NCI-H1417 treated with DMSO at 0.1 percent for 48 hours (cell line): Measurements from ENCODE around the gene CNTLN.

Source experiments
- DNase-seq: peaks from one replicate; lab custom pipeline; 2025; lab: John Stamatoyannopoulos, UW

Gene CNTLN, protein sequence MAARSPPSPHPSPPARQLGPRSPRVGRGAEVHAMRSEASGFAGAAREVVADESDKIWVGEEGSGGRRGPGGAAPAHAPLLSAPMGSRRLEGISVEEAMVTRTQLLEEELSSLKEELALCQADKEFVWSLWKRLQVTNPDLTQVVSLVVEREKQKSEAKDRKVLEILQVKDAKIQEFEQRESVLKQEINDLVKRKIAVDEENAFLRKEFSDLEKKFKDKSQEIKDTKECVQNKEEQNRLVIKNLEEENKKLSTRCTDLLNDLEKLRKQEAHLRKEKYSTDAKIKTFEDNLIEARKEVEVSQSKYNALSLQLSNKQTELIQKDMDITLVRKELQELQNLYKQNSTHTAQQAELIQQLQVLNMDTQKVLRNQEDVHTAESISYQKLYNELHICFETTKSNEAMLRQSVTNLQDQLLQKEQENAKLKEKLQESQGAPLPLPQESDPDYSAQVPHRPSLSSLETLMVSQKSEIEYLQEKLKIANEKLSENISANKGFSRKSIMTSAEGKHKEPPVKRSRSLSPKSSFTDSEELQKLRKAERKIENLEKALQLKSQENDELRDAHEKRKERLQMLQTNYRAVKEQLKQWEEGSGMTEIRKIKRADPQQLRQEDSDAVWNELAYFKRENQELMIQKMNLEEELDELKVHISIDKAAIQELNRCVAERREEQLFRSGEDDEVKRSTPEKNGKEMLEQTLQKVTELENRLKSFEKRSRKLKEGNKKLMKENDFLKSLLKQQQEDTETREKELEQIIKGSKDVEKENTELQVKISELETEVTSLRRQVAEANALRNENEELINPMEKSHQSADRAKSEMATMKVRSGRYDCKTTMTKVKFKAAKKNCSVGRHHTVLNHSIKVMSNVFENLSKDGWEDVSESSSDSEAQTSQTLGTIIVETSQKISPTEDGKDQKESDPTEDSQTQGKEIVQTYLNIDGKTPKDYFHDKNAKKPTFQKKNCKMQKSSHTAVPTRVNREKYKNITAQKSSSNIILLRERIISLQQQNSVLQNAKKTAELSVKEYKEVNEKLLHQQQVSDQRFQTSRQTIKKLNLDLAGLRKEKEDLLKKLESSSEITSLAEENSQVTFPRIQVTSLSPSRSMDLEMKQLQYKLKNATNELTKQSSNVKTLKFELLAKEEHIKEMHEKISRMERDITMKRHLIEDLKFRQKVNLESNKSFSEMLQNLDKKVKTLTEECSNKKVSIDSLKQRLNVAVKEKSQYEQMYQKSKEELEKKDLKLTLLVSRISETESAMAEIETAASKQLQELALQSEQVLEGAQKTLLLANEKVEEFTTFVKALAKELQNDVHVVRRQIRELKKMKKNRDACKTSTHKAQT (N-terminal part only)

DNA sequence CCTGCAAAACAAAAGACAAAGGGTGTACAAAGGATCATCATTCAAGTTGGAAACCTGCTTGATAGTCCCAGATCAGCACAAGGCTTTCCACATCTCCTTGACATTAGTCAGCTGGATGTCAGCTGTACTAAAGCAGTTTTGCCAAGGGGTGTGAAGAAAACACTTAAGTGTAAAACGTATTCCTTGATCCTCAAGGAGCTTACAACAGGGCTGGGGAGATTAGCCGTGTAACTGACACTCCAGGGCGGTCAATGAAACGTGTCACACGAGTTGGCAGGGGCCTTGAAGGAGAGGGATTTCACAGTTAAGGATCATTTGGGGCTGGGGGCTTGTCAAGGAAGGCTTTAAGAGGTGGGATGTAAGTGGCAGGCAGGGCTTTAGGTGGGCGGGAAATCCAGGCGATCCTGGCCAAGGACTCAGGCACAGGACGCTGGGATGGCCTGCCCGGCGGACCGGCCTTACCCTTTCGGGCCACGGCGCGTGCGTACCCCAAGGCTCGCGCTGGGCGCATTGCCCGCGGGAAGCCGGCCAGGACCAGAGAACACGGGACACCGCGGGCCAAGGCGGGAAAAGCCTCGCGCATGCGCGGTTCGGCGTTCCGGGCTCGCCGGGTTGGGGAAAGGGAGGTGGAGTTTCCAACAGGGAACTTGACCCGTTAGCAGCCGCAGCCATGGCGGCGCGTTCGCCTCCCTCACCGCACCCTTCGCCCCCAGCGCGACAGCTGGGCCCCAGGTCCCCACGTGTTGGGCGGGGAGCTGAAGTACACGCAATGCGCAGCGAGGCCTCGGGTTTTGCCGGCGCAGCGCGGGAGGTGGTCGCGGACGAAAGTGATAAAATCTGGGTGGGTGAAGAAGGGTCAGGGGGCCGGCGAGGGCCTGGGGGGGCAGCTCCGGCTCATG, at the start of gene CNTLN:
CNTLN (plus strand) TSS at position 645 of the 899 bp plus-strand sequence; CDS start at position 671, 26 bp downstream.
- DNase-seq = no peak

DNA sequence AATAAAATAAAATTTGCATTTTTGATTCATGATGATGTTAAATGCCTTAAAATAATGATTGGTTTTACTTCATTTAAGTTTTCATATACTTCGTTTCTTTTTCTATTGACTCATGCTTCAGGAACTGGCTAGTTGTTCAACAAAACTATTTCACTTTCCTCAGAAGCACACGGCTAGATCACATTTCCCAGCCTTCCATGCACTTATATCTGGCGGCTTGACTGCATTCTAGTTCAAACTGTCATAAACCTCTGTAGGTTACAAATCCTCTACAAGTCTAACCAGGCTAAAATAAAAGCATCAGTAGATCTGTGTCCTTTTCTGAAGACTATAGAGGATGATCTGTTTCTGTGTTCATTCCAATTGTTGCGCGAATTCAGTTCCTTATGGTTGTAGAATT, 46.3 kb upstream of the CNTLN start:
- DNase-seq = no peak

DNA sequence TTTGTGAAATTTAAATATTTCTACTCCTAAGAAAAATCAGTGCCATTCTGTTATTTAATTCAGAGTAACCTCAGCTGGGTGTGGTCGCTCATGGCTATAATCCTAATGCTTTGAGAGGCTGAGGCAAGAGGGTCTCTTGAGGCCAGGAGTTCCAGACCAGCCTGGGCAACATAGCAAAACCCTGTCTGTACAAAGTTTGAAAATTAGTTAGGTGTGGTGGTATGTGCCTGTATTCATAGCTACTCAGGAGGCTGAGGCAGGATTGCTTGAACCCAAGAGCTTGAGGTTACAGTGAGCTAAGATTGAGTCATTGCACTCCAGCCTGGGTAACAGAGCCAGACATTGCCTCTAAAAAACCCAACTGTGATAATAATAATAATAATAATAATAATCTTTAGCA, 44.8 kb upstream of the CNTLN start:
- no peak for DNase-seq

DNA sequence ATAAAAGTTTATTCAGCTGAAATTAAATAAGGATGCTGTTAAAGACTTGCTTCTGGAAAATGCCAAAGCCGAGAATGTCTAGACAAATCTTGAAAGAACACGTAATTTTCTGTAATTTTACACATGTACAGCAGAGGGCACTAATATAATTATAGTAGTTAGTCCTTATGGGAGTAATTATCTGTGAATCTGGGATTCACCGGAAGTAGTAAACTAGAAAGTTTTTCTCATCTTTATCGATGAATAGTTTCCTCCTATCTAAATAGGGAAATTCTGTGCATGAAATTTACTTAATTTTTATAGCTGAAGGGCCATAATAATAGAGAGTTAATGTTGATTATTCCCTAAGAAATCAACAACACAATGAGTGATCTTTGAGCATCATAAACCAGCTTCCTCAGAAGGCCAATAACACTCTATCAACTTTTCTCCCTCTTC, 18.4 kb upstream of the CNTLN start:
- no peak for DNase-seq

DNA sequence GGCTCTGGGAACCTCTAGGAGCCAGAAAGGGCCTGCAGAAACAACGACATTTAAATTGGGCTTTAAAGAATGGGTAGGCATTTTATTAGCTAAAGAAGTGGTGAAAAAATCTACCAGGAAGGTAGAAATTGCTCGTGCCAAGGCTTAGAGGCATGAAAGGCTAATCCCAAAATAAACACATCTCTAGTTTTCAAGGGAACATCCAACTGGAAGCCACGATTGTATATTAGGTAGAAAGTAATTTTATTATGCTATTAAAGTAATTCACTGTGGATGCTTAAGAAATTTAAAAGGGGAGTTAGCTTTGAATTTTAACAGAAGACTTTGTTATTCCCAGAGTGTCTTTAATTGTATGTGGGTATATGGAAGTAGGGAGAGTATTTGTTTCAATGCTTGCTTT, 17.5 kb upstream of the CNTLN start:
- no peak for DNase-seq

DNA sequence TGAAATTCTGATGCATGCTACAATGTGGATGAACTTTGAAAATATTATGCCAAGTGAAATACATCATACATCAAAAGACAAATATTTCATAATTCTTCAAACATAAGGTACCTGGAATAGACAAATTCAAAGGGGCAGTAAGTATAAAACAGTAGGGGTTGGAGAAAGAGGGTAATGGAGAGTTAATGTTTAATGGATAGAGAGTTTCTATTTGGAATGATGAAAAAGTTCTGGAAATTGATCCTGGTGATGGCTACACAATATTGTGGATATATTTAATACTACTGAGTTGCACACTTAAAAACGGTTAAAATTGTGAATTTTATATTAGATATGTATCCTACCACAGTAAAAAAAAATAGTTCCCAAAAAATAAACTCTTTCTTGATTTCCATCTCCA, 14.6 kb upstream of the CNTLN start:
- DNase-seq = no peak

DNA sequence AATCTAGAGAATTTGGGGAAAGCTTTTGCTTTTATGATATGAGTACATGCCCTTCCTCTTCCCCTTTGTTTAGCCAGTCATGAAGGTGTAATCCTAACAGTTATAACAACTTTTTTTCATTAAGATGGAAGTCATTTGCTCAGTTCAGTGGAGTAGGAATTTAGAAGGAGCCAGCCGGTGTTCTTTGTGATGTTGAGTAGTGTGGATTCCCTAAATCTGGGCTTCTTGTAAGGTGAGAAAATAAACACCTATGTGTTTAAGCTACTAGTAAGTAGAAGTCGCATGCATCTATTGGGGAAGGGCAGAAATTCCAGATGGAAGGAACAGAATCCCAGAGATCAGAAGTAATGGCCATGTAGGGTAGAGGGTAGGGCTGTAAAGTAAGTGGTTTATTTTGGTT, 13.6 kb upstream of the CNTLN start:
- no peak for DNase-seq

DNA sequence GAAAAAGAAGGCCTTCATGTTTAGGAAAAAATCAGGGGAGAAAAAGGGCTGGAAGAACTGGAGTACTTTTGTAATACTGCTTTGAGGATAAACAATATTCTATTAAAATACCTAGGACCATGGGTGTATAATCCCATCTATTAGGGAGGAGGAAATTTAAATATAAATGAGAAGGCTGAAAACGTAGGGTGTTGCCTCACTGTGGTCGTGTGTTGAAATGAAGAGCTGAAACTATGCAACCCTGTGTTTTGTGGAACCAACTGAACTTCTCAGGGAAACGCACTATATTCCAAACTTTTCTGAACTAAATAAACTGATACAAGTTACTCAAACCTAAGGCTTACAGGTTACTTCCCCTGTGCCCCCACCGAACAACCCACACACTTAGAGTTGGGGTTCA, 4.5 kb upstream of the CNTLN start:
- no peak for DNase-seq

DNA sequence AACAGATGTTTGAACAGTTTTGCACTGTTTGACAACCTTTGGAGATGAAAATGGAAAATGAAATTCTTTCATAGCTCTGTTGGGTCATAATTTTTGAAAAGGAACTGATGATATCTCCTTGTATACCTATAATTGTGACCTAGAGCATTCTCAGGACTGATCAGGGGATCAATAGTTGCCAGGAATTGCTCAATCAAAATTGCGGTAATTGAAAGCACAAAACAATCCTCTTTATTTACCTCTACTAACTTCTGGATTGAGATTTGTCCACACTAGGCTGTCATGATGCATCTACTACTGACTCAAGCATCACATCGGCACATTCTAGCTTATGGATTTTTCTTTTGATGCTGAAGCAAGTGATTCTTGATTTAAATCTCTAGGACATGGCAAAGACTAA, 4.1 kb upstream of the CNTLN start:
- no peak for DNase-seq

DNA sequence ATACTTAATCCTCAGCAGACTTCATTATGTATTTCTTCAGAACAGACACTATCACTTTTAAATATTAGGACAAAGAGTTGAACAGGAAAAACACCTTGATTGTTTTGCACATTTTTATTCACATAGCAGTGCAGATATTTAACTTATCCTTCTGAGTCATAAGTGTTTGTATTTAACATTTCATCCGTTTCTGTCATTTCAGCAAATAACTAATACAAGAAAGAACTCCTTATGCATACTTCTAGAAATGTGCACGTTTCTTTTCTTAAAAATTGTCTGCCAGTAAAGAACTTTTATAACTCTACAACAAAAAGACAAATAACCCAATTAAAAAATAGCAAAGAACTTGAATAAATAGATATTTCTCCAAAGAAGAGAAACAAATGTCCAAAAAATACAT, 3.3 kb upstream of the CNTLN start:
- no peak for DNase-seq

DNA sequence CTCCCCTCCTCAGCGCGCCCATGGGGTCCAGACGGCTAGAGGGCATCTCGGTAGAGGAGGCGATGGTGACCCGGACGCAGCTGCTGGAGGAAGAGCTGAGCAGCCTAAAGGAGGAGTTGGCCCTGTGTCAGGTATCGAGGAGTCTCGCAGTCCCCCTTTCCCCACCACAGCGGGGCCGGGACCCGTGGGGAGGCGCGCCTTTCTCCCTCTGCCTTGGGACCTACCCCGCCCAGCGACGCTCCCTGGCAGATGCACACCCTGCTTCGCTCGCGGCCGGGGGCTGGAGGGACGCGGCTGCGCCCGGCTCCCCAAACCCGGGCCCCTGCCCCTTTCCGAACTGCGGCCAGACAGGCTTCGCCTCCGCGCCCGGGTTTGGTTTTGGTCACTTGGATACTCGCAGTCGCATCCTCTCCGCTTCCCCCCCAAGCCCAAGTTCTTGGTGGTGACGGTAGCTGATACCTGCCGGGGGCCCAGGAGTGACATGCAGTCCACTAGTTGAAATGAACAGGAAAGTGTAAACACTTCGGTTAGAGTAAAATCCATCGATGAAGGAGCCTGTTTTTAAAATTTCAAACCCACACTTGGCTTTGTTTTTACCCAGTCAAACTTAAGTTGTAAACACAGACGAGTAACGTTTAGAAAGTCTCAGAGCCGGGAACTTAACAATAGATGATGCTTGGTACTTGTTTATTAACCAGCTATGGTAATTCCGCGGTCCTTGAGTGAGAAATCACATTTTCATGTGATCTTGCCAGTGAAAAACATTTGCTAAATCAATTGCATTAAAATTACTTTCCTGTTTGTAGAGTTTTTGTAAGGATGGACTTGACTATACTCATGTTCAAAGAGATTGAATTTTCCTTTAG, 688 bp downstream of the CNTLN start:
- no peak for DNase-seq

DNA sequence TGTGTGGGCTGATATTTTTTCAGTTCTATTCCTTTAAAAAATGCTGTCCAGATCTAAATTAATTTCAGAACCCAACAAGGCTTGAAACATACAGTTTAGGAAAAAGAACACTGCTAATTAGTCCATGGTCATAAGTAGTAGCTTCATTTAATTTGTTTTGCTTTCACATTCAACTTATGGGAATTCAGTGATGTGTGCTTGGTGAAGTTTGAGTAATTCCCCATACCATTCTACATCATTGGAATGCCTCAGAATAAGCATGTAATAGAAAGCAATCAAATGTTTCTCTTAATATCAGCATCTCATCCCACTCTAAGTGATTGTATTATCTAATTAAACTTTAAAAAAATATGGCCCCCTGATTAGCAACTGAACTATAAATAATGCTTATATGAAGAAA, 2.7 kb downstream of the CNTLN start:
- DNase-seq = no peak

DNA sequence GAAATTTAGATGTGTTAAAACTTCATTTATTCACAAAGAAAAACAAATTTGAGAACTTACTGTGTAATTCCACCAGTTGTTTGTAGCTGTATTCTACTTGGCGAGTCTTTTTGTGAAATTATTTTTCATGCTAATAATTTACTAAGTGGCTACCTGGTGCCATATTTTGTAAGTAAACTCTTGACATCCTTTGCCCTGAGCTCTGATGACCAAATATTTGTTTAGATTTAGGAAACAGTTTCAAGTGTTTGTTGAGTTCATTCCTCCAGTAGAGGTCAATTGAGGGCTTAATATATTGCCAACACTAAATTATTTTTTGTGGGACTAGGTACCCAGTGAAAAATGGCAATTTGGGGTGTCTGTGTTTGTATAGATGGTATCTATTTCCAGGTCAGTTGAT, 3.7 kb downstream of the CNTLN start:
- no peak for DNase-seq

DNA sequence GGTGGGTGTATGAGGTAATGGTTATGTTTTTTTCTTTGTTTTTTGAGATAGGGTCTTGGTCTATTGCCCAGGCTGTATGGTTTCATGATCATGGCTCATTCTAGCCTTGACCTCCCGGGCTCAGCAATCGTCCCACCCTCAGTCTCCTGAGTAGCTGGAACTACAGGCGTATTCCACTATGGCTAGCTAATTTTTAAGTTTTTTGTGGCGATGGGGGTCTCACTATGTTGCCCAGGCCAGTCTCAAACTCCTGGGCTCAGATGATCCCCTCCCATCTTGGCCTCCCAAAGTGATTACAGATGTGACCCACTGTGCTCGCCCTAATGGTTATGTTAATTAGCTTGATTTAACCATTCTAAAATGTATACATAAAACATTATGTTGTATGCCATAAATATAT, 5.6 kb downstream of the CNTLN start:
- DNase-seq = no peak

DNA sequence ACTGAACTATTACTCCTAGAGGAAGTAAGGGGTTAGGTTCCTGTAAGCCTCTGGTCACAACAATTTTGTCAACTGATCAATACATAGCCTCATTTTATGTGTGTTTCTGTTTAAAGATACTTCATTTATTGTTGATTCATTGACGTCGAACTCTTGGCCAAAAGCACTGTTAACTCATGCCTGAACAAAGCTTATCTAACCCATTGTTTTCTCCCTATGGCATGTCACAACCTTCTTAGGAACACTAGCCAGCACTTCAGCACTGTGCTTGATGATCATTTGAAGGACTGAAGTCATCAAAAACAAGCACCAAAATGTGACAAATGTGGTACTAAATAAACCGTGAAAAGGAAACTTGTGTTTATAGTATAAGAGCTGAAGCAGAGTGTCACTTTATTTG, 13.5 kb downstream of the CNTLN start:
- DNase-seq = no peak

DNA sequence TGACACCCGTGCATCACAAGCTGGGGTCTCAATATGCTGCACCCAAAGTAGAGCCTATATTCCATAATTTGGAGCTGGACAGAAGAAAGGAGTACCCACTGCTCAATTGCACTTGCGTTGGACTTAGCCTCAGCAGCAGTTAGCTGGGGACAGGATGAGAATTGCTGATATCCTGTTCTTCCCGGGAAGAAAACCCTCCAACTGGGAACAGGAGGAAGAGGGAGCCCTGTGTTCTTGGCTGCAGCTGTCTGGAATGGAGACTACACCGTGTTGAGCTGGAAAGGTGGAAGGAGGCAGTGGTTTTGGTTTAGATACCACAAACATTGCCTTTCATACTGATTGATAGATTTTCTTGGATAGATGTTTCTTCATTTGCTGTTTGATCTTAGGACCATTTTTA, 24.6 kb downstream of the CNTLN start:
- no peak for DNase-seq

DNA sequence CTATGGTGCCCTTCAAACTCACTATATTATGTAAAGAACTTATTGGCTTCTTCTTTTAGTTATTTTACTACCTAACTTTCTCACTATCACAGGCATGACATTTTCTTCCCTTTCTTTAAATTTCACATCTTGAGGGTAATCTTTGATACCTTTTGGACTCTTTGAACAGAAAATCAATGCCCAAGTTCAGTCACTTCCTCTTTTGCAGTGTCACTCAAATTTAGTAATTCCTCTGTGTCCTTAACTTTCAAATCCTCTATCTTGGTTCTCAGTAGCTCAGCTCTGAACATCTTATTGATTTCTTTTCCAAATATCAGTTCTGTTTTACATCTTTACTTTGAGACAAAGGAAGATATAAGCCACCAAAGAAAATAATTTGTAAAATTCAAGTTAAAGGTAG, 25.5 kb downstream of the CNTLN start:
- DNase-seq = no peak

DNA sequence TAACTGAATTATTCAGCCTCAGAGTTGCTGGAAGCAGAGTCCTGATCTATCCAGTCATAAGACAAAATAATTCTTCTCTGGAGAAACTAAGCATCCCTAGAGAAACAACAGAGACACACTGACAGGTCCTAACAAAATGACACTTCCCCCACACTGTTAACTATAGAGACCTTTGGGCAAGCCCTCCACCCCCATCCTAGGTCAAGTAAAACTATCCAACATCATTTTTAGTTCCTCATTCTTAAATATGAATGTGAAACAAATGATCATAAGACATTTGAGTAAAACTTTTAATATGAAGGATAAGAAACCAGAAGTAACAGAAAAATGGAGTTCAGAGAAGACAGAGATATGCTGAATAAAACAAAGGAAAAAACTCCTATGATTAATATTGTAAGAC, 30.9 kb downstream of the CNTLN start:
- no peak for DNase-seq

DNA sequence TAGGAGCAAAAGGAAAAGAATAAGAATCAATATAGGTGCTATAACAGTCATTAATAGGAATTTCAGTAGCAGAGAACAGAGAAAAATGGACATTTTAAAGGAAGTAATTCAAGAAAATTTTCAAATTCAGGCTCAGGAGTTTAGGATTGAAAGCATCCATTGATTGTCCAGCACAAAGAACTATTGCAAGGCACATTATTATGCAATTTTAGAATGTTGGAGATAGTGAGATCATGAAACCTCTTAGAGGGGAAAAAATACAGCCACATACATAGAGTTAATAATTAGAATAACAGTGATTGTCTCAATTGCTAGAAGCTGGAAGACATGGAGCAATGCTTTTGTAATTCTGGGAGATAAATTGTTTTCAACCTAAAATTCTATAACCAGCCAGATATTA, 31.5 kb downstream of the CNTLN start:
- no peak for DNase-seq
